ENCODE measurements around the gene ADAMTS17.

The ADAMTS17 gene

DNA sequence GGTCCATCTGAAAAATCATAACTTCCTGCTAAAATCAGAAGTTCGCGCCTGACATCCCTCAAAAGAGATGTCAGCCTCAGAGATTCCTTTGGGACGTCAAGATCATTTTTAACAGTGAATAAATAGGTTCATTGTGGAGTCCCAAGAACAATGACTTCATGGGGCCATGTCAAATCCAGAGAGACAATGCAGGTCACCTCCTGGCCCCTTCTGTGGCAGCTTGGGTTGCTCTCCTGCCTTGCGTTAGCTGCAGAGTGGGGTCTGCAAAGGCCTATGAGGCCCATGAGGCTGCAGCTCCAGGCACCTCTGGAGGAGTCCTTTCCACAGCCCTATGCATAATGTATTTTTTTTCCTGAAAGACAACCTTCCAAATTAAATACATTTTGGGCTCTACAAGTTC, 282.3 kb downstream of the ADAMTS17 start:
- TF ChIP-seq, protein P1, sequence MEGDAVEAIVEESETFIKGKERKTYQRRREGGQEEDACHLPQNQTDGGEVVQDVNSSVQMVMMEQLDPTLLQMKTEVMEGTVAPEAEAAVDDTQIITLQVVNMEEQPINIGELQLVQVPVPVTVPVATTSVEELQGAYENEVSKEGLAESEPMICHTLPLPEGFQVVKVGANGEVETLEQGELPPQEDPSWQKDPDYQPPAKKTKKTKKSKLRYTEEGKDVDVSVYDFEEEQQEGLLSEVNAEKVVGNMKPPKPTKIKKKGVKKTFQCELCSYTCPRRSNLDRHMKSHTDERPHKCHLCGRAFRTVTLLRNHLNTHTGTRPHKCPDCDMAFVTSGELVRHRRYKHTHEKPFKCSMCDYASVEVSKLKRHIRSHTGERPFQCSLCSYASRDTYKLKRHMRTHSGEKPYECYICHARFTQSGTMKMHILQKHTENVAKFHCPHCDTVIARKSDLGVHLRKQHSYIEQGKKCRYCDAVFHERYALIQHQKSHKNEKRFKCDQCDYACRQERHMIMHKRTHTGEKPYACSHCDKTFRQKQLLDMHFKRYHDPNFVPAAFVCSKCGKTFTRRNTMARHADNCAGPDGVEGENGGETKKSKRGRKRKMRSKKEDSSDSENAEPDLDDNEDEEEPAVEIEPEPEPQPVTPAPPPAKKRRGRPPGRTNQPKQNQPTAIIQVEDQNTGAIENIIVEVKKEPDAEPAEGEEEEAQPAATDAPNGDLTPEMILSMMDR (conservative IDR thresholded peaks at IDR 0.05), result no peak
- H3K27ac ChIP-seq, result peak overlapping the region; percentile 75; the same call in 1 of the 2 replicates

DNA sequence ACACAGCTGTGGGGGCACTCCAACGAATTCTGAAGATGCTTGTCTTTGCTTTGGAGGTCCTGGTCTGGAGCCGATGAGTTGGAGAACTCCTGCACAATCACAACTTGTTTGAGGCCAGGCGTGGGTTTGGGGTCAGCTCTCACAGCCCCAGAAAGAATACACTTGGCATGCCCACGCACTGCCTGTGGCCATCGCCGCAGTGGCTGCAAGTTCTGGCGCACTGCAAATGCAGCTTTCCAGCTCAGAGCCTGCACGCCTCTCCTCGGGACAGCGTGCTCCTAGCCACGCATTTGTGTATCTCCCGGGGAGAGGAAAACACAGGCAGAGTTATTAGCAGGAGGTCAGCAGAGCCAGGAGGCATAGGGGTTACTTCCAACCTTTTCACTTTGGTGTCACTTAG, 282.7 kb downstream of the ADAMTS17 start:
- TF ChIP-seq, protein P1 (conservative IDR thresholded peaks at IDR 0.05), result no peak
- H3K27ac ChIP-seq, result no peak overlapping the region; the same call in 1 of the 2 replicates

DNA sequence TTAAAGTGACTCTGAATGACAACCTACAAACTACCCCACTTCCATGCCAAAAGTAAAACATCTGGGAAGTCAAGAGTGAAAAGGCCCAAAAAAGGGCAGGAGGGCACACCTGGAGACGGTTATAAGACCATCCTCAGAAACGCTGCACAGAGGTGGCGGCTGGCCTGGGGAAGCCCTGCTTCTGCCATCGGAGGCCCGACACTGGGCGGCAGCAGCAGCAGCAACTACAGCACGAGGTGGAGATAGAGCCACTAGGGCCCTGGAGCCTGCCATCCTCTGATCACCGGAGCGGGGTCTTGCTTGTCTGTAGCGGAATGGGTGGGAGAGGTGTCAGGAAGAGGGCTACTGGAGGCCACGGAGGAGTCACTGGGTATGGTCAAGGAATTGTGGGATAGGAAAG, 283.3 kb downstream of the ADAMTS17 start:
- no peak overlapping the region for H3K27ac ChIP-seq
- TF ChIP-seq, protein P1 (conservative IDR thresholded peaks at IDR 0.05), result no peak

DNA sequence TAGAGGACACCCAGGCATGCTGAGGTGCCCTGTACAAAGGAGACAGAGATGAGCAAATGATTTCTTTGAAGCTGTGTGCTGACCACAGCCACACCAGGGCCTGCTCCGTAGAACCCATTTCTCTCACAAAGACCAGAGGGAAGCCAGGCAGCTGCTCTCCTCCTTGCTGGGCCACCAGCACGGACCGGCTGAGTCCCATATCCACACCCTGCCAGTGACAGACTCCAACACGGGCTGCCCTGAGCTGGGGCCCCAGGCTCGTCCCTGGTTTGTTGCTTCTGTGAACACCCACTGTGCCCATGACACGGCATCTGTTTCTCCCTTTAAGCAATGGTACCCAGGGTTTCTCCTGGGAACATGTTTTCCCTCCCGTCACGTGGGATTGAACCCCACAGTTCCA, 284.5 kb downstream of the ADAMTS17 start:
- TF ChIP-seq, protein P1 (conservative IDR thresholded peaks at IDR 0.05), result no peak
- no peak overlapping the region for H3K27ac ChIP-seq

DNA sequence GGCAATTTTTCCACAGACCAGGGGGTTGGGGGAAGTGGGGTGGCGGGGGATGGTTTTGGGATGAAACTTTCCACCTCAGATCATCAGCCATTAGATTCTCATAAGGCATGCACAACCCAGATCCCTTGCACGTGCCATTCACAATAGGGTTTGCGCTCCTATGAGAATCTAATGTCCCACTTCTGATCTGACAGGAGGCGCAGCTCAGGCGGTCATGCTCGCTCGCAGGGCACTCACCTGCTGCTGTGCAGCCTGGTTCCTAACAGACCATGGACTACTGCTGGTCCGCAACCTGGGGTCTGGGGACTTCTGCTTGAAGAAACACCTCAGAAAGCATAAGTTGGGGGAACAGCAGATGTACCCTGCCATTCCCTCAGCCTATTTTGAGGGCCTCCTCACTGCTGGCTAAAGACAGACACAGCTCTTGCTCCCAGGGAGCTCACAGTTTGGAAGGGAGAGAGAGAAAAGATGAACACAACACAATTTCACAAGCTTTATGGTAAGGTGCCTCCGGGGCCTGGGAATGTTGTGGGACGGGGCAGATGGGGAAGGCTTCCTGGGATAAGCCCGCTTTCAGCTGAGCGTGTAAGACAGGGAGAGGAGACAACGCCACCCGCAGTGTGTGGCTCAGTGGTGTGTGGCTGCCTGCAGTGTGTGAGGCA, 285.2 kb downstream of the ADAMTS17 start:
- H3K27ac ChIP-seq, result no peak overlapping the region
- TF ChIP-seq, protein P1 (conservative IDR thresholded peaks at IDR 0.05), result no peak

DNA sequence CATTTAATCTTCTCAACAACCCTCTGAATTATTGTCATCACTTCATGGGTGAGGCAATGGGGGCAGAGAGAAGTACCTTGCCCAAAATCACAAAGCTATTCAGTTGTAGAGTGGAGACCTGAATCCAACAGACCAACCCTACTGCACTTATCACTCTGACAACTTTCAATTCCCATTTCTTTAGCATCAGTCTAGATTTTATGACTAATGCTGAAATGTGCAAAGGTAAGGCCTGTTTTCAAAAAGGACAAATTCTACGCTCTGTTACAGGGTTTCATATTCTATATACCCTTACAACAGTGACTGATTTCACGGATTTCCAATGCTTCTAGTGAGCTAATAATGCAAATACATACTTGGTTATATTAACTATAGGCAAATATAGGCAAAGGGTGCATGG, 286.0 kb downstream of the ADAMTS17 start:
- H3K27ac ChIP-seq, result no peak overlapping the region
- TF ChIP-seq, protein P1 (conservative IDR thresholded peaks at IDR 0.05), result no peak

DNA sequence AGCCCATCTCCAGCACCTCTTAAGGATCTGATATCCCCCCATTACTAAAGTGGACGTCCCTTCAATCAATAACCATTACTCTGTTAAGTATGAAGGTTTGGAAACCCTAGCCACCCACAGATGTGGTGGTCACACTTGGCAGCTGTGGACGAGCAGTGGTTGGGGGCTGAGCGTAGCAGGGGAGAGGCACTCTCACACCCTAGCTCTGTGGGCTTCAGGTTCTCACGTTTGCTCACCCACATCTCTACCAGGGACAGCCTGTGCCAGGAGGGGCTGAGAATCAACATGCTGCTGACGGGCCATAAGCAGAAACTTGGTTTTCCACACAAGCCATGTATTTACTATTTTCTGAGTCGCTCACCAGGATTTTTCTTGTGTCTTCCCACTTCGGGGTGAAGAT, 287.2 kb downstream of the ADAMTS17 start:
- TF ChIP-seq, protein P1 (conservative IDR thresholded peaks at IDR 0.05), result no peak
- no peak overlapping the region for H3K27ac ChIP-seq

Measured in VCaP (cell line).